ENCODE measurements around the gene KIF26B.

KIF26B gene

GRCh38 chr1:245272676-245273075 is 117.9 kb downstream of the KIF26B start:
- no peak for TF ChIP-seq CTCF (conservative IDR thresholded peaks at IDR 0.05; ENCODE audit: low read depth, low read length)
- no peak overlapping the region for H3K4me3 ChIP-seq (ENCODE audit: low read depth, low read length)
- no peak for DNase-seq (ENCODE audit: low read depth)

- TF ChIP-seq CTCF (conservative IDR thresholded peaks at IDR 0.05; ENCODE audit: low read depth, low read length): no peak
- DNase-seq (ENCODE audit: low read depth): no peak
Observed at GRCh38 chr1:245276445-245276844, 121.7 kb downstream of the KIF26B start.

GRCh38 chr1:245277276-245277675 is 122.5 kb downstream of the KIF26B start:
- peak; percentile 28 for TF ChIP-seq CTCF (conservative IDR thresholded peaks at IDR 0.05; ENCODE audit: low read depth, low read length)
- H3K4me3 ChIP-seq (ENCODE audit: low read depth, low read length): no peak overlapping the region
- no peak for DNase-seq (ENCODE audit: low read depth)

More at GRCh38 chr1:245276445-245276844, 121.7 kb downstream of the KIF26B start:
- no peak overlapping the region for H3K4me3 ChIP-seq (ENCODE audit: low read depth, low read length)

GRCh38 chr1:245278846-245279245 is 124.1 kb downstream of the KIF26B start:
- H3K4me3 ChIP-seq (ENCODE audit: low read depth, low read length): no peak overlapping the region
- no peak for DNase-seq (ENCODE audit: low read depth)
- TF ChIP-seq CTCF (conservative IDR thresholded peaks at IDR 0.05; ENCODE audit: low read depth, low read length): no peak

- no peak overlapping the region for H3K4me3 ChIP-seq (ENCODE audit: low read depth, low read length)
- DNase-seq (ENCODE audit: low read depth): no peak
- no peak for TF ChIP-seq CTCF (conservative IDR thresholded peaks at IDR 0.05; ENCODE audit: low read depth, low read length)
Observed at GRCh38 chr1:245279346-245279745, 124.6 kb downstream of the KIF26B start.

GRCh38 chr1:245283001-245283400 is 128.2 kb downstream of the KIF26B start:
- no peak overlapping the region for H3K4me3 ChIP-seq (ENCODE audit: low read depth, low read length)
- no peak for TF ChIP-seq CTCF (conservative IDR thresholded peaks at IDR 0.05; ENCODE audit: low read depth, low read length)
- no peak for DNase-seq (ENCODE audit: low read depth)

GRCh38 chr1:245285168-245285567 is 130.4 kb downstream of the KIF26B start:
- TF ChIP-seq CTCF (conservative IDR thresholded peaks at IDR 0.05; ENCODE audit: low read depth, low read length): no peak
- DNase-seq (ENCODE audit: low read depth): no peak
- no peak overlapping the region for H3K4me3 ChIP-seq (ENCODE audit: low read depth, low read length)
